Fibroblast of peridontal ligament (primary cell): Measurements from ENCODE around the gene POLR2F.

Source experiments
- DNase-seq: peaks from one replicate; pipeline ENCODE4 v3.0.0-alpha.2; 2010; ENCODE audit errors: extremely low read depth

The POLR2F gene

DNA sequence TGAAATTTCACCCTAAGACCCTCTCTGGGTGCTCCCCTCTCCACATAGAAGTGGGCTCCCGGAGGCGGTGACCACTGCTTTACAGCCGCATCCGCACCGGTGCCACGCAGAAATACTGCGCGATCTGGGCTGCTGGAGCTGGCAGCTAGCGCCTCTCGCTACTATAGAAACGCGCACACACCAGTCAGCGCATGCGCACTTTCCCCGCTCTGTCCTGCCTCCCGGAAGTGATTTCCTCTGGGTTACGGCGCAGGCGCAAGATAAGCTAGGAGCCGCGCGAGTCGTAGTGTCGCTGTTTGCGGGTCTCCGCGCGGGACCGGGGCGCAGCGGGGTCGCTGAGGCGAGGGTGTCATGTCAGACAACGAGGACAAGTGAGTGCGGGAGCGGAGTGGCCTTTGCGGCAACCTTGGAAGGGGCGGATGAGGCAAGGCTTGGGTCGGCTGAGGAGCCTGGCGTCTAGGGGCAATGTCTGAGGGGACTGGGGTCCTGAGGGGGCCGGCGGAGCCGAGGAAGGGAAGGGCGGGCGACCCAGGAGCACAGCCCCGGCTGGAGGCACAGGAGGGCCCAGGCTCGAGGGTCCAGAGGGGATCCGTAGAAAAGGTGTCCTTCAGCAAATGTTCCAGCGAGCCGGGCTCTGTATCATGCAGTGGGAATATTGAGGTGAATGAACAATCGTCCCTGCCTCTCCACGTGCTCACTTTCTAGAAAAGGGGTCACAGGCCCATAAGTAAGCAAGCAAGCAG lies at the start of gene POLR2F, which contains the start of gene C22orf23:
Gene POLR2F, plus strand, starts transcription at position 263 of the 743 bp plus-strand sequence. Its CDS starts 89 bp downstream, at position 352.
Gene C22orf23, minus strand, starts transcription at position 165 of the 743 bp plus-strand sequence. CDS start 452 bp downstream, outside the sequence.
- peak; percentile 95 for DNase-seq

DNA sequence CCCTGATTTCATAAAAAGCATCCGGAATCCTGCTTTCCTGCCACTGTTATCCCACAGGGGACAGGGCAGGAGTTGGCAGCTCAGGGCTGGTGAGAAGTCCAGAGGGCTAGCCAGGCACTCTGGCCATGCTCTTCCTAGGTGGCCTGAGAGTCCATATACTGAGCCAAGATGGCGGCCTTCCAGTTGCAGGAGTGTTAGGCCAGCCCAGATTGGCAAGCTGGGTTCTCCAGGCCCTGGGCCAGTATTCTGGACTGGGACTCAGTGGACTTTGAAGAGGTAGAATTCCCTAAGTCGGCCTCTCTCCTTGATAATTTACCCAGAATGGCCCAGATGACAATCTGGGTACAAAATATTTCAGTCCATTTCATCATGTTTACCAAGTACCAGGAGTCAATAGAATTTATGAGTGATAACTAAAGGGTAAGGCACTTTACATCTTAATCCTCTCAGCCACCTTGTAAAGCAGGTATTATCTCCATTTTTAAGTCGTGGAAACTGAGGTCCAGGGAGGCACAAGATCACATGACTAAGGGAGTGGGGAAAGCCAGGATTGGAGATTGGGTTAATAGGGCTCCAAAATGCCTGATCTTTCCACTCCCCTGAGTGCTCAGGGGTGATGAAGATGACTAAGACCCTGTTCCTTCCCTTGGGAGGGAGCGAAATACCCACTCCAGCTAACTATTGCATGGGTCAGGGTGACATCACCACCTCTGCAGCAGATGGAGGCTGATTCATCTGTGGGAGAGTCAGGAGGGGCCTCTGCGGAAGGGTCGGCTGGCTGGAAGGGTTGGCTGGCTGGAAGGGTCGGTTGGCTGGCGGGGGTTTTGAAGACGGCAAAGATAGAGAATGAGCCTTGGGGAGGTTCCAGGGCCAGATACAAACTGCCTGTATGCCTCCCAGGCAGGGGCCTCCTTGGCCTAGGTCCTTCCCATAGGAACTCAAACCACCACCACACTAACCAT lies 48.6 kb upstream of the POLR2F start:
- DNase-seq, result peak; percentile 99

DNA sequence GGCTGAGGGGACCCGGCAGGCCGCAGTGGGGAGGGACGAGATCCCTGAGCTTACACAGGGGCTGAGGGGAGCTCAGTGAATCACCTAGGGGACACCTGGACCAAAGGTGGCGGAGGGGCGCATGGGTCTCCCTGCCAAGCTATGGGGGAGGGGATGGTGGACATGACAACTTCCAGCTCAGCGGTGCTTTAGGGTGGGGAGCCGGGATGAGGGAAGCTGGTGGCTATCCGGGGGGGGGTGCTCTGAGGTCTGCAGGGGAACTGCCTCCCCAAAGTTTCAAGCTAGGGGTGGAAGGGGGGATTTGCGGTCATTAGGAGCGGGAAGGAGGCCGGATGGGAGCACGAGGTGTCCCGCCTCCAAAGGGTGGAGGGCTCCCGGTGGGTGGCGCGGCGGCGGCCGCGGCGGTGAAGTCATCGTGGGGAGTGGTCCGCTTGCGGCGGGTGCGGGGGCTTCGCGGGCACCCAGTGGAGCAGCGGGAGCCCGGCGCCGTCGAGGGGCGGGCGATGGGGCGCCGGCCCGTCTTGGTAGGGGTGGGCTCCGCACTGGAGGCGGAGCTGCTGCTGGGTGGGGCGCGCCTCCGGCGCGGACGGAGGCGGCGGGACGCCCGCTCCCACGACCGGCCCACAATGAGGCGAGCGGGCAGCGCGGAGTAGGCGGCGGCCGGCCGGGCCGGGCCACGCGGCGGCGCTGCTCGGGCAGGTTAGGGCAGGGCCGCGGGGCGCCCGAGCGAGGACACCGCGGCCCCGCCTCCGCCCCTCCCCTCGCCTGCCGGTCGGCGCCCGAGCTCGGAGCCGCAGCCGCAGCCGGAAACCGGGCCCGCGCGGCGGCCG lies 47.8 kb upstream of the POLR2F start, which contains the start of gene MICALL1:
Gene MICALL1, plus strand, starts transcription at position 764 of the 830 bp plus-strand sequence. CDS start 126 bp downstream, outside the sequence.
- DNase-seq, result peak; percentile 46

- no peak for DNase-seq
Observed at GRCh38 chr22:37906364-37907008, 47.0 kb upstream of the POLR2F start.

DNA sequence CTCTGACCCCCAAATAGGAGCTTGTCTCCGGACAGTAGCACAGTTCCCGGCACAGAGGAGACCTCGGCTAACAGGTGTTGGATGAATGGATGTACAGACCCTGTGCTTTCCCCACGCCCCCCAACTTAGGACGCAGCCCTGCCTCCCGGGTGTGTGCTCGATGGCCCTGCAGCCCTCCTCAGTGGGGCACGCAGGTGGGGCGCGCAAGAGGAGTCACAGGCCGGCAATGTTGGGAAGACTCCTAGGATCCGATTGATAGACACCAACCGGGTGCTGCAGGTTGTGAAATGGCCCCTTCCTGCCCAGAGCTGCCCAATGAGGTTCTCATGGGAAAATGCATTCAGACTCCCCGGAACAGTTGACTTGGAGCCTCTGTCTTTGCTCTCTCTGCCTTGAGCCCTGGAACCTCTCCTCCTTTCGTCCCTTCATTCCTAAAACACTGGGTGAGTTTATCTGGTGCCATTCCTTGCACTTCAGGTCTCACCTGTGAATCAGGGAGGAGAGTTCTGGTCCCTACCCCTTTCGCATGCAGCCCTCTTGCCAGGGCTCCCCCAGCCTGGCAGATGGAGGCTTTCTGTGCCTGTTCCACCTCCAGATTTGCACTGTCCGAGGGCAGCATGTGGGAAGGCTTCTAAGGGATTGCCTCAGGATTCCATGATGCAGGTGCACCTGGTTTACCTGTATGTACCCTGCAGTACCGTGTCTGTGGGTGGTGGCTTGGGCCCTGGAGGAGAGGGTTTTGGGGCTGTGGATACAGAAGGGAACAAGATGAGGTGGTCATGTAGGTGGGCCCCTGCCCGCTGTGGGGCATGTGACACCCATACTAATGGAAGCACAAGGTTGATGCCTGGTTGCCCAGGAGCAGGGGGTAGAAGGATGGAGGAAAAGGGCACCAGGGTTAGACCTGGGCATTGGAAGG lies 46.2 kb upstream of the POLR2F start:
- no peak for DNase-seq

DNA sequence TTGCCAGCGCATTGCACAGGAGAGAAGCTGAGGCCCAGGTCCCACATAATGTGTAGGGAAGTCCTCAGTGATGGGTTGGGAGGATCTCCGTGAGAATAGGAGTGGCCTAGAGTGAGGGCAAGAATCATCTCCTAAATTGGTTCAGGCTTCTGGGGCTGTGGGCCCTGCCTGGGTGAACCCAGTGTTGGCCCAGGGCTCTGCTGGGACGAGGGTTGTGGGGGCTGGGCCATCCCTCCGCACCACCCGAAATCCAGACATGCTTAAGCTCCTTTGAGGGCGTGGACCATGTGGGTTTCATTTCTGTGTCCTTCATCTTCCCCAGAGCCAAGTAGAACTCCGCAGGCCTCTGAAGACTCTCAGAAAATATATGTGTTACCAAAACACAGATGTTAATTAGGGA lies 43.7 kb upstream of the POLR2F start:
- peak; percentile 49 for DNase-seq

DNA sequence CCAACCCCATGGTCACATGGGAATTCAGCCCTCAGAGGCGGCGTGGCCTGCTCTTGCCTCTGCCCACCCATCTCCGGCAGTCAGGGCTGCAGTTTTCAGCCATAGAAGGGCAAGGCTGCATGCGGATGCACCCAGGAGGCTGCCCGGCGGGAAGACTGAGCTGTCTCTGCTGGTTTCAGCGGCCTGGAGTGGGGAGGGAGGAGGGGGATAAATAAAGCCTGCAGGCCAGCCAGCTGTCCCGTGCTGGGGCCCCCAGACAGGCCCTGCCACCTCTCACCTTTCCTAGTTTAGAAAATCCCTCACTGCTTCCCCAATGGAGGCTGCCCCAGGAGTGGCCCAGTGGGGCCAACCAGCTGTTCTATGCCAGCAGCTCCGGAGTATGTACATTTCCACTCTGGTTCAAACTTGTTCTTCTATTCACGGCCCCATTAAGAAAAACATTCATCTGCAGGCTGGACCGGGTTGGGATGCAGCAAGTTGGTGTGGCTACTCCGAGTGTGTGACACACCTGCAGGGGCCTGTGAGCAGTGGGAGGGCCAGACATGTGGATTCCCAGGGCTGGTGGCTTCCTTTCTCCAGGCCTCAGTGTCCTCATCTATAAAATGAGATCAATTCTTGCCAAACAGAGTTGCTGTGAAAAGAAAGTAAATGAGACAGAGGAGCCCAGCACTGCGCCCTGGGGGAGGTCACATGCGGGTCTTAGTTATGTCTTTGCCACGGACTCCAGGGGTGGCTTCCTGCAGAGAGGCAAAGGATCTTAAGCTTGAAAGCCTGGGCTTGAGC lies 42.4 kb upstream of the POLR2F start:
- no peak for DNase-seq

DNA sequence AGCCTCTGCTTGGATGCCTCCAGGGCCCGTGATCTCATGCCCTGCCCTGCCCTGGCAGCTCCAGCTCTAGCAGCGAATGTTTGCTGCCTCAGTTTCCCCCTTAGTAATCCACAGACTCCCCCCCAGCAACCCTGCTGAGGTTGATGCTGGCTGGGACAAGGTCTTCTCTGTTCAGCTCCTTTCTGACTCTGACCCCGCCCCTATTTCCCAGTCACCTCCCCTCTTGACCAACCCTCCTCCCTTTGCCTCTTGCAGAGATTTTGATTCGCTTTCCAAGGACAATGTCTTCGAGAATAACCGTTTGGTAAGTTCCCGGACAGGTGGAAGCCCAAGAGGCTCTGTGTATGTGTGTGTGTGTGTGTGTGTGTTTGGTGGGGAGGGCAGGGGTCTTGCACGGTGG lies 41.8 kb upstream of the POLR2F start:
- DNase-seq, result no peak

GRCh38 chr22:37912171-37912570 lies 41.3 kb upstream of the POLR2F start:
- no peak for DNase-seq

DNA sequence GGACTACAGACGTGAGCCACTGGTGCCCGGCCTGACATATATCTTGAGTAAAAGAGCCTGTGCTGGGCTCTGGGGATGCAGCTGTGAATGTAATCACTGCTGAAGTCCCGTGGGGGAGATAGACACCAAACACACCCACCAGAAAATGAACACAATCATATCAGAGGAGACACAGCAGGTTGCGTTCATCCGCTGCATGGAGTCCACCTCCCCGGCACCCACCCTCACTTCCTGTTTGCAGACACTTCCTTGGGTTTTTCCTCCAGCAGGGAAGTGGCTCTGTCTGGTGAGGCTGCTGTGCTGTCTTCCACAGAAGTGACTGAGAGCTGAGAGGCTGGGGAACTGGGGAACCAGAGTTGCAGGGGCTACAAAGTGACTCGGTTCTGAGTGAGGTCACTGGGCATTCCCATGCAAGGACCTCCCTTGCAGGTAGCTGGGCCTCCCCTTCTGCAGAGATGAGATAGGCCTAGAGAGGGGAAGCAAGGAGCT lies 40.2 kb upstream of the POLR2F start:
- no peak for DNase-seq

- no peak for DNase-seq
Observed at GRCh38 chr22:37916311-37916710, 37.2 kb upstream of the POLR2F start.

GRCh38 chr22:37917874-37918548 lies 35.5 kb upstream of the POLR2F start:
- no peak for DNase-seq

DNA sequence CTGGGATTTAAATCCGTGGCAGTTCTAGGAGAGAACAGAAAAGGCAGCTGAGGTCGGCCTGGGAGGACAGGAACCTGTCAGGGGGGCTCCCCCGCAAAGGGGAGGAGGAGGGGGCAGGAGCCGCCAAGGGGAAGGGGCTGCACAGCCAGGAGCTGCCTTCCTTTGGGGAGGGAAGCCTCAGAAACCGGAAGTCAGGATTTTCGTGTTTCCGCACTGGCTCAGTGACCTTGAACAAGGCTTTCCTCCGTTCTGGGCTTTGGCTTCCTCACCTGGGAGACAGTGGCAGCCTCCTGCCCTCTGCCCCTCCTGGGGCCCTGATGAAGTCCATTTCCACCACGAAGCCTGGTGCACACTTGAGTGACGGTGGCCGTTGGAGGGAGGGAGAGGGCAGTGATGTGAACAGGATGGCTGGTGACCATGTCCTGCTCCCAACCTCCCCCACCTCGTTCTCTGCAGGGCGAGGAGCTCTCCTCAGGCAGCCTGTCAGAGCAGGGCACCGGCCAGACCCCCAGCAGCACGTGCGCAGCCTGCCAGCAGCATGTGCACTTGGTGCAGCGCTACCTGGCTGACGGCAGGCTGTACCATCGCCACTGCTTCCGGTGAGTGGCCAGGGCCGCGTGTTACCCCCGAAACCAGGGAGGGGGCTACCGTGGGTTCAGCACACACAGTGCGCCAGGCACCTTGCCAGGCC lies 34.8 kb upstream of the POLR2F start:
- DNase-seq, result no peak

DNA sequence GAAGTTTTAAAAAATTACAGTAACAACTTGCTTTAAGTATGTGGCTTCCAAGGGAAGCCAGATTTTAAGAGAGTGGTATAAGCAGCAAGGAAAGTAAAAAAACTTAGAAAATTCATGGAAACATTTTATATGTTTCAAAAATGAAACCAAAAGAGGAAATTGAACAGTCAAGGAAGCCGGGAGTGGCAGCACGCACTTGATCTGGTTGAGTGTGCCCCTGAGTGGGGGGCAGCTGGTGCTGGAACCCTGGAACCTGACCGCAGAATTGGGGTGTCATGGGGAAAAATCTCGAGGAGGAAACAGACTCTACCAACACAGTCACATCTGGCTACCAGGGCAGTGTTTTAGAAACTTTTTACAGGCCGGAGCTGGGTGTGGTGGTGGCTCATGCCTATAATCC lies 33.4 kb upstream of the POLR2F start:
- DNase-seq, result no peak

DNA sequence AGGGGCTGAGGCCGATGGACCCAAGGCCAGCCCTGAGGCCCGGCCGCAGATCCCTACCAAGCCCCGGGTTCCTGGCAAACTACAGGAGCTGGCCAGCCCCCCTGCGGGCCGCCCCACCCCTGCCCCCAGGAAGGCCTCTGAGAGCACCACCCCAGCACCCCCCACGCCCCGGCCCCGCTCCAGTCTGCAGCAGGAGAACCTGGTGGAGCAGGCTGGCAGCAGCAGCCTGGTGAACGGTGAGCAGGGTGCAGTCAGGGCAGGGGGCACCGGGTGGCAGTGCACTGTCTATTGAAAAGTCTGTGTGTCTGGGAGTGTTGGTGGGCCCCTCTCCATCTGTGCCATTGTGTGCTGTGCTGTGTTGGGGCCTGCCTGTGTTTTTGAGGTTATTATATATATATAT lies 31.3 kb upstream of the POLR2F start:
- no peak for DNase-seq

DNA sequence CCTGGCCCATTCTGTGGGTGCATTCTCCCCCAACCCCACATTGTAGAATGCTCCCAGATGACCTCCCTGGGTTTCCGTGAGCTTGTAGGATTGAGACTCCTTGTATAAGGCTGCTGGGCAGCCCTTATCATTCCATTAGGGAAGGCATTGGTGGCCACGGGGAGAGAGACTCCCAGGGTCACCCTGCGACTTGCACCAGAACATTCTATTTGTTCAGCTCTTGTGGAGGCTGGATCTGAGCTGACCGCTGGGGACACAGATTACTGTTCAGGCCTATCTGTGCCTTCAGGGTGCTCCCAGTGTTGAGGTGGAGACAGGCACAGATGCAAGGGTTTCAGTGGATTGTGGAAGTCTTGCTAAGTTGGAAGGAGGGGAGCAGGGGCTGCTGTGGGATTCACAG lies 29.6 kb upstream of the POLR2F start:
- DNase-seq, result no peak

DNA sequence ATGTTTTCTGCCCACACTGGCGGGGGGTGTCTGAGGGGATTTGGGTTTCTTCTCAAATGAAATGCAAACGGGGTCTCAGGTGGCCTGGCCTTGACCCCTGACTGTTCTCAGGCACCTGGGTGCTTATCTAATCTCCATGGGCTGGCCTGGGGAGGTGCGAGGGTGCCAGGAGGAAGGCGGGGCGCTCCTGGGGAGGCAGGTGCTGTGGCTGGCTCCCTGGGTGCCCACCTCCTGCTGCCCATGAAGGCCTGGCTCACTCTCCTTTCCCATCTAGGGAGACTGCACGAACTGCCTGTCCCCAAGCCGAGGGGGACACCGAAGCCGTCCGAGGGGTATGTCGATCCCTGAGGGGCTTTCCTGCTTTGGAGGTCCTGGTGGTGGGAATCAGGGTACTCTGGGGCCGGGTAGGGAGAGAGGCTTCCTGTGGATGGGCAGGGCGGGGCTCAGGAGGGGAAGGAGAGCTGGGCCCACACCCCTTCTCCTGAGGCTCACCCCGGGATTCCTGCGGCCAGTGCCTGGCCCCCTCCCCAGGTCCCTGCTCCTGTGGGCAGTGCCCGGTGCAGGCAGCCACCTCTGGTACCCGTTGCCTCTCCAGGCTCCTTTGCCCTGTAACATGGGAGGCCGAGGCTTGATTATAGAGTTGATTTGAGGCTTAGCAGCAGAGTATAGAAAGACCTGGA lies 29.0 kb upstream of the POLR2F start:
- no peak for DNase-seq
